ENCODE data around the gene SH3RF3. TPM values are rescaled to one million over a fixed set of nuclear protein-coding genes. Genes with fewer than 3 reads are reported as not detected.

Gene SH3RF3
- total RNA-seq, 2 donors from 2014 or later, result 1.3 to 2.5 TPM

GRCh38 chr2:109479804-109480203 lies 350.8 kb downstream of the SH3RF3 start:
- no peak for TF ChIP-seq CTCF (IDR thresholded peaks at IDR 0.05)
- Histone ChIP-seq H3K9me3 (no peaks in the 10 kb centered on the region), H3K27me3 (no peaks in the 10 kb centered on the region), H3K27ac (no peak overlapping the region), H3K36me3 (no peaks in the 10 kb centered on the region), H3K4me3 (no peak overlapping the region), H3K4me1 (no peaks in the 10 kb centered on the region), H3K9ac (ENCODE audit: low read depth in 2 of 2, low read length in 2 of 2) (no peak overlapping the region)
- intact Hi-C loops (cut with DNase I), result no loop called here
- no peak for DNase-seq

GRCh38 chr2:109480486-109481195 lies 351.6 kb downstream of the SH3RF3 start:
- Histone ChIP-seq H3K27me3 (no peaks in the 10 kb centered on the region), H3K27ac (peak overlapping the region; percentile 38), H3K36me3 (no peaks in the 10 kb centered on the region), H3K4me1 (no peaks in the 10 kb centered on the region), H3K9me3 (no peaks in the 10 kb centered on the region), H3K4me3 (no peak overlapping the region), H3K9ac (ENCODE audit: low read depth in 2 of 2, low read length in 2 of 2) (peak overlapping the region in 1 of 2 donors; percentile 46)
- no peak for DNase-seq
- TF ChIP-seq CTCF (IDR thresholded peaks at IDR 0.05), result no peak
- intact Hi-C loops (cut with DNase I), result no loop called here

GRCh38 chr2:109481196-109481555 lies 352.2 kb downstream of the SH3RF3 start:
- Histone ChIP-seq H3K27ac (peak overlapping the region; percentile 38), H3K4me3 (no peak overlapping the region), H3K4me1 (no peaks in the 10 kb centered on the region), H3K27me3 (no peaks in the 10 kb centered on the region), H3K9ac (ENCODE audit: low read depth in 2 of 2, low read length in 2 of 2) (peak overlapping the region in 1 of 2 donors; percentile 46), H3K9me3 (no peaks in the 10 kb centered on the region), H3K36me3 (no peaks in the 10 kb centered on the region)
- TF ChIP-seq CTCF (IDR thresholded peaks at IDR 0.05), result no peak
- intact Hi-C loops (cut with DNase I), result no loop called here
- DNase-seq, result peak; percentile 89

- no peaks in the 10 kb centered on the region for H3K36me3 ChIP-seq
- peak overlapping the region in 1 of 2 donors; percentile 46 for H3K9ac ChIP-seq (ENCODE audit: low read depth in 2 of 2, low read length in 2 of 2)
- no peaks in the 10 kb centered on the region for H3K27me3 ChIP-seq
- TF ChIP-seq CTCF (IDR thresholded peaks at IDR 0.05), result no peak
- no peak for DNase-seq
- H3K9me3 ChIP-seq, result no peaks in the 10 kb centered on the region
- H3K27ac ChIP-seq, result peak overlapping the region; percentile 38
- H3K4me1 ChIP-seq, result no peaks in the 10 kb centered on the region
- intact Hi-C loops (cut with DNase I), result no loop called here
- no peak overlapping the region for H3K4me3 ChIP-seq
Measured at GRCh38 chr2:109481599-109481998, 352.6 kb downstream of the SH3RF3 start.

- Histone ChIP-seq H3K4me1 (no peaks in the 10 kb centered on the region), H3K9ac (ENCODE audit: low read depth in 2 of 2, low read length in 2 of 2) (no peak overlapping the region), H3K27ac (no peak overlapping the region), H3K27me3 (no peaks in the 10 kb centered on the region), H3K36me3 (no peaks in the 10 kb centered on the region), H3K4me3 (no peak overlapping the region), H3K9me3 (no peaks in the 10 kb centered on the region)
- no peak for DNase-seq
- intact Hi-C loops (cut with DNase I), result no loop called here
- TF ChIP-seq CTCF (IDR thresholded peaks at IDR 0.05), result no peak
Measured at GRCh38 chr2:109482361-109482861, 353.4 kb downstream of the SH3RF3 start.
